Gastroesophageal sphincter (tissue), 4 donors: ENCODE results near the gene CGB1. TPM values are rescaled to one million over a fixed set of nuclear protein-coding genes. Genes with fewer than 3 reads are reported as not detected.
"Not testable (repeated sequence)": the region's sequence is repeated elsewhere in the genome, so short reads cannot be mapped to it uniquely, and the experiment has no call there.

ENCODE experiments used
- ATAC-seq: fragments of 150-250 bp; one replicate; pipeline ENCODE4 v1.9.1; 2016; ENCODE audit warnings: mild to moderate bottlenecking, moderate library complexity
- H3K27ac ChIP-seq, 4 donors: fragments of 200-600 bp; sonication (generic) in 3 of 4; 1 replicate in 3 of 4; 2 replicates in 1 of 4; pipeline ENCODE4 v1.5.1; 2016 to 2019
- H3K27me3 ChIP-seq: fragments of 200-600 bp; sonication (generic); one replicate; pipeline ENCODE4 v1.5.1; 2019
- H3K36me3 ChIP-seq, 2 donors: fragments of 200-600 bp; sonication (generic); one replicate each; pipeline ENCODE4 v1.5.1; 2019; ENCODE audit warnings: control low read depth in 1 of 2
- H3K4me1 ChIP-seq, 3 donors: fragments of 200-600 bp; sonication (generic); 1 replicate in 2 of 3; 2 replicates in 1 of 3; pipeline ENCODE4 v1.5.1; 2016 to 2019; ENCODE audit warnings: control low read depth in 2 of 3
- H3K4me3 ChIP-seq, 2 donors: fragments of 200-600 bp; sonication (generic); one replicate each; pipeline ENCODE4 v1.5.1; 2019; ENCODE audit warnings: mild to moderate bottlenecking in 1 of 2, moderate library complexity in 1 of 2
- H3K9me3 ChIP-seq, 3 donors: fragments of 200-600 bp; sonication (generic); one replicate each; pipeline ENCODE4 v1.5.1; 2017 to 2019; ENCODE audit warnings: control low read depth in 2 of 3
- CTCF ChIP-seq, 4 experiments: fragments of 200-600 bp in 2 of 4; fragments of 450-650 bp in 2 of 4; sonication (generic) in 1 of 4; IDR thresholded peaks; one replicate each; pipeline ENCODE4 v1.5.1; 2017 to 2019; ENCODE audit warnings: antibody characterized with exemption in 4 of 4, mild to moderate bottlenecking in 2 of 4, moderate library complexity in 2 of 4
- EP300 ChIP-seq: sonication (generic); formaldehyde crosslinking; IDR thresholded peaks from one replicate; pipeline ENCODE4 v1.6.1; 2017; ENCODE audit warnings: antibody characterized with exemption, mild to moderate bottlenecking
- POLR2A ChIP-seq, 2 donors: fragments of 450-650 bp; IDR thresholded peaks; one replicate each; pipeline ENCODE4 v1.6.1; 2017; ENCODE audit warnings: antibody characterized with exemption in 2 of 2, mild to moderate bottlenecking in 2 of 2, moderate library complexity in 1 of 2
- POLR2AphosphoS5 ChIP-seq: sonication (generic); formaldehyde crosslinking; IDR thresholded peaks from one replicate; pipeline ENCODE4 v1.6.1; 2017; ENCODE audit warnings: antibody characterized with exemption
- WGBS, 2 donors: methylation state at CpG; one replicate each; pipeline ENCODE4 v1.1.5; 2018; ENCODE audit warnings: low coverage in 1 of 2; 5-methylcytosine and 5-hydroxymethylcytosine counted together
- total RNA-seq, 4 donors: library from RNA; depleted of rRNA; stranded (reverse); fragments of >200 nt; gene quantifications; one replicate each; pipeline ENCODE4 v1.1.0, GENCODE V29; 2016

Gene CGB1
- total RNA-seq, 4 donors from 2014 or later: not detected

GRCh38 chr19:49019242-49019932, 17.3 kb downstream of the CGB1 start:
- TF ChIP-seq EP300 (no peak), CTCF (IDR thresholded peaks at IDR 0.05) (no peak), POLR2AphosphoS5 (no peak)
- peaks cover 54% of the 10 kb centered on the region for H3K27me3 ChIP-seq
- no peak overlapping the region for H3K27ac ChIP-seq
- ATAC-seq: peak; percentile 24
- WGBS, 2 donors: 15 to 34% methylated on average over 6 to 28 of the region's 41 CpGs
- H3K4me3 ChIP-seq: peak overlapping the region in 1 of 2 donors; percentile 53
- H3K9me3 ChIP-seq: no peaks in the 10 kb centered on the region
- H3K4me1 ChIP-seq: peaks cover 0 to 27% (median 7%) of the 10 kb centered on the region in 3 donors
- peaks cover 0 to 21% of the 10 kb centered on the region in 2 donors for H3K36me3 ChIP-seq

GRCh38 chr19:49018388-49019241, 18.1 kb downstream of the CGB1 start:
- H3K36me3 ChIP-seq: peaks cover 0 to 28% of the 10 kb centered on the region in 2 donors
- ATAC-seq, H3K9me3 ChIP-seq: not testable (repeated sequence)
- peak overlapping the region; percentile 25 to 53 for H3K4me3 ChIP-seq
- H3K27me3 ChIP-seq: peaks cover 54% of the 10 kb centered on the region
- peaks cover 0 to 27% (median 7%) of the 10 kb centered on the region in 3 donors for H3K4me1 ChIP-seq
- peak overlapping the region in 1 of 4 donors; percentile 27 for H3K27ac ChIP-seq
- 0 to 1% methylated on average over 1 to 13 of the region's 50 CpGs for WGBS, 2 donors

GRCh38 chr19:49017666-49018351, 18.9 kb downstream of the CGB1 start:
- no peaks in the 10 kb centered on the region for H3K9me3 ChIP-seq
- peaks cover 54% of the 10 kb centered on the region for H3K27me3 ChIP-seq
- 0% methylated on average over 2 of the region's 62 CpGs; no CpG with 5 or more reads in 1 of the 2 donors for WGBS, 2 donors
- peak overlapping the region; percentile 25 to 53 for H3K4me3 ChIP-seq
- peaks cover 0 to 36% of the 10 kb centered on the region in 2 donors for H3K36me3 ChIP-seq
- peak overlapping the region in 1 of 4 donors; percentile 27 for H3K27ac ChIP-seq
- peak; percentile 70 for ATAC-seq
- peaks cover 0 to 27% (median 7%) of the 10 kb centered on the region in 3 donors for H3K4me1 ChIP-seq
- TF ChIP-seq CTCF (IDR thresholded peaks at IDR 0.05) (peak in 3 of 4 experiments; percentile 31 to 57 (median 57)), POLR2AphosphoS5 (no peak)

- 39% methylated on average over 3 of the region's 17 CpGs; no CpG with 5 or more reads in 1 of the 2 donors for WGBS, 2 donors
- H3K27me3 ChIP-seq: peaks cover 49% of the 10 kb centered on the region
- no peak for ATAC-seq
- H3K9me3 ChIP-seq: no peaks in the 10 kb centered on the region
- H3K36me3 ChIP-seq: peaks cover 0 to 42% of the 10 kb centered on the region in 2 donors
- TF ChIP-seq EP300: no peak
- H3K27ac ChIP-seq: peak within 1 kb of the TSS in 1 of 4 donors; percentile 27
- peak within 1 kb of the TSS; percentile 25 to 53 for H3K4me3 ChIP-seq
- H3K4me1 ChIP-seq: peaks cover 0 to 27% (median 7%) of the 10 kb centered on the region in 3 donors
These were observed 19.5 kb downstream of the CGB1 start, which contains the start of gene LHB for GRCh38 chr19:49017041-49017665. Gene LHB (minus strand): TSS chr19:49017091. CDS start chr19:49017081, 10 bp downstream.

- peaks cover 46% of the 10 kb centered on the region for H3K27me3 ChIP-seq
- no peak for ATAC-seq
- TF ChIP-seq CTCF (IDR thresholded peaks at IDR 0.05): no peak
- TF ChIP-seq POLR2A (IDR thresholded peaks at IDR 0.05): no peak
- no peak for TF ChIP-seq EP300
- no peak for TF ChIP-seq POLR2AphosphoS5
- H3K4me3 ChIP-seq: no peak overlapping the region
- peaks cover 0 to 27% (median 7%) of the 10 kb centered on the region in 3 donors for H3K4me1 ChIP-seq
- H3K36me3 ChIP-seq: peaks cover 0 to 51% of the 10 kb centered on the region in 2 donors
- no peaks in the 10 kb centered on the region for H3K9me3 ChIP-seq
- 100% methylated on average over 1 of the region's 29 CpGs; no CpG with 5 or more reads in 1 of the 2 donors for WGBS, 2 donors
- no peak overlapping the region for H3K27ac ChIP-seq
These were observed 20.4 kb downstream of the CGB1 start for GRCh38 chr19:49016067-49016839.
